22Rv1 (cell line): Measurements from ENCODE around the gene GIT2.

ENCODE experiments used
- CTCF ChIP-seq: fragments of 450-650 bp; IDR thresholded peaks from 2 replicates; pipeline ENCODE4 v1.5.1; 2017; ENCODE audit warnings: mild to moderate bottlenecking
- ZFX ChIP-seq: fragments of 450-650 bp; IDR thresholded peaks from 2 replicates; pipeline ENCODE4 v1.6.1; 2017; ENCODE audit warnings: antibody characterized with exemption, borderline replicate concordance

GRCh38 chr12:109899783-109900751 is 96.1 kb downstream of the GIT2 start, which contains the start of gene TCHP:
- TF ChIP-seq CTCF (peak; percentile 77), ZFX (no peak)
